K562 (cell line): ENCODE results near the gene SRC. TPM values are rescaled to one million over a fixed set of nuclear protein-coding genes. Genes with fewer than 3 reads are reported as not detected.
A peak's percentile ranks its signal among the peaks of the same experiment; 100 is the strongest.

Experiments
- CREBBP ChIP-seq: IDR thresholded peaks from one replicate; pipeline ENCODE4 v1.6.1; 2012; ENCODE audit warnings: low read depth, mild to moderate bottlenecking, control low read depth, inconsistent platforms, low read length
- PHF8 ChIP-seq: fragments of 200-600 bp; sonication (generic); IDR thresholded peaks from 2 replicates; pipeline ENCODE4 v1.6.1; 2012; ENCODE audit warnings: mixed run types, mild to moderate bottlenecking, inconsistent platforms, low read length, moderate library complexity, borderline replicate concordance
- PML ChIP-seq: IDR thresholded peaks from 2 replicates; pipeline ENCODE4 v1.6.1; 2012; ENCODE audit warnings: low read length, inconsistent platforms
- RBM39 ChIP-seq: fragments of 200-400 bp; formaldehyde crosslinking; optimal IDR thresholded peaks from 2 replicates; pipeline ENCODE3; 2018; ENCODE audit warnings: low read depth, low read length
- RCOR1 ChIP-seq, 2 experiments: IDR thresholded peaks; 2 replicates each; pipeline ENCODE4 v1.6.1; 2012; ENCODE audit warnings: low read depth in 2 of 2, low read length in 2 of 2, borderline replicate concordance in 1 of 2, improper control_type of control experiment in 1 of 2
- SAP30 ChIP-seq: fragments of 200-600 bp; sonication (generic); IDR thresholded peaks from 2 replicates; pipeline ENCODE4 v1.6.1; 2012; ENCODE audit warnings: borderline replicate concordance, low read depth, mild to moderate bottlenecking, moderate library complexity, low read length, control low read depth, inconsistent platforms; ENCODE audit not compliant: insufficient read depth, poor library complexity, severe bottlenecking
- SMAD2 ChIP-seq: fragments of 150-350 bp; IDR thresholded peaks from 2 replicates; pipeline ENCODE4 v1.6.1; 2014; ENCODE audit warnings: low read depth, mild to moderate bottlenecking, low read length
- ZFP30 ChIP-seq: fragments of 250-450 bp; sonication (Bioruptor Pico); IDR thresholded peaks from 2 replicates; pipeline ENCODE4 v1.8.0; 2022; ENCODE audit warnings: moderate library complexity, mild to moderate bottlenecking, inconsistent platforms, borderline replicate concordance
- ZNF57 ChIP-seq: fragments of 450-650 bp; formaldehyde crosslinking; IDR thresholded peaks from 2 replicates; pipeline ENCODE4 v1.4.0; 2020; ENCODE audit warnings: mild to moderate bottlenecking, moderate library complexity
- polyA plus RNA-seq, 8 experiments: library from polyadenylated mRNA; depleted of rRNA in 4 of 8; stranded (reverse) in 5 of 8; unstranded in 3 of 8; fragments of >200 nt; fragmentation: Nextera tagmentation in 2 of 8; fragmentation: Illumina TruSeq in 1 of 8; extraction: Ambion mirVana in 2 of 8; extraction: Trizol in 1 of 8; gene quantifications; 2 replicates each; pipeline versions ENCODE4 v1.2.1 to v1.2.3, GENCODE V29; 2011 to 2014; ENCODE audit warnings: inconsistent platforms in 1 of 8, missing spikeins in 1 of 8
- total RNA-seq, 7 experiments: library from RNA; depleted of rRNA in 6 of 7; stranded (reverse); fragments of >200 nt in 6 of 7; fragmentation: Illumina TruSeq in 2 of 7; extraction: Trizol in 2 of 7; gene quantifications; 2 replicates each; pipeline versions ENCODE4 v1.2.1 to v1.2.3, GENCODE V29; 2011 to 2021; ENCODE audit warnings: low replicate concordance in 1 of 7
- TF ChIP-seq, protein P1 (sequence below): fragments of 450-650 bp; IDR thresholded peaks from 2 replicates; pipeline ENCODE4 v1.7.0; 2016; ENCODE audit warnings: borderline replicate concordance
- TF ChIP-seq, protein P2 (sequence below): sonication (generic); formaldehyde crosslinking; IDR thresholded peaks from 2 replicates; pipeline ENCODE4 v1.8.0; 2022; ENCODE audit warnings: mild to moderate bottlenecking, missing genetic modification reagents
- TF ChIP-seq, protein P3 (sequence below): fragments of 150-350 bp; conservative IDR thresholded peaks from 2 replicates; pipeline ENCODE4 v1.6.1; 2014; ENCODE audit warnings: low read length
- TF ChIP-seq, protein P4 (sequence below): sonication (generic); formaldehyde crosslinking; IDR thresholded peaks from 2 replicates; pipeline ENCODE4 v1.8.0; 2022; ENCODE audit warnings: missing genetic modification reagents, mild to moderate bottlenecking, moderate library complexity, borderline replicate concordance
- TF ChIP-seq, protein P5 (sequence below): IDR thresholded peaks from 2 replicates; pipeline ENCODE4 v1.6.1; 2011; ENCODE audit not compliant: insufficient read length; ENCODE audit errors: extremely low read depth
- TF ChIP-seq, protein P6 (sequence below): fragments of 450-650 bp; conservative IDR thresholded peaks from 2 replicates; pipeline ENCODE4 v1.6.1; 2016; ENCODE audit warnings: missing genetic modification characterization, low read depth, mild to moderate bottlenecking, missing compliant biosample characterization, moderate library complexity

SRC gene
- total and polyA plus RNA-seq, 9 of the 15 experiments (the other 6 are each of a cell fraction or from before 2014, with no cell fraction given) = 0.06 to 8.5 (median 3.1) TPM

DNA sequence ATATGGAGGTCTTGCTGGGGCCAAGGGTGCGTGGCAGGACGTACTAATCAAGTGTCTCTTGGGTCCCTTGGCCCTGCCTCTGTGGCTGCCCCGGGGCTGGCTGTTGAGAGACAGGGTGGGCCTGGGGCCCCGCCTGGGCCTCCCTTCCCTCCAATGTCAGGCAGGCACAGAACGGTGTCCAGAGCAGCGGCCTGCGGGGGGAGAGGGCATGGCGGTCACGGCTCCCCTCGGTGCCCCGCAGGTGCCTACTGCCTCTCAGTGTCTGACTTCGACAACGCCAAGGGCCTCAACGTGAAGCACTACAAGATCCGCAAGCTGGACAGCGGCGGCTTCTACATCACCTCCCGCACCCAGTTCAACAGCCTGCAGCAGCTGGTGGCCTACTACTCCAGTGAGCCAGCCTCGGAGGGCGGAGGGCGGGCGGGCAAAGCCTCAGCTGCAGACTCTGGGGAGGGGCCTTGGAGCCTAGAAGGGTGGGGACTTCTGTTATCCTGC is 50.0 kb downstream of the SRC start (continued):
- TF ChIP-seq SAP30 = no peak
- TF ChIP-seq, protein P1, sequence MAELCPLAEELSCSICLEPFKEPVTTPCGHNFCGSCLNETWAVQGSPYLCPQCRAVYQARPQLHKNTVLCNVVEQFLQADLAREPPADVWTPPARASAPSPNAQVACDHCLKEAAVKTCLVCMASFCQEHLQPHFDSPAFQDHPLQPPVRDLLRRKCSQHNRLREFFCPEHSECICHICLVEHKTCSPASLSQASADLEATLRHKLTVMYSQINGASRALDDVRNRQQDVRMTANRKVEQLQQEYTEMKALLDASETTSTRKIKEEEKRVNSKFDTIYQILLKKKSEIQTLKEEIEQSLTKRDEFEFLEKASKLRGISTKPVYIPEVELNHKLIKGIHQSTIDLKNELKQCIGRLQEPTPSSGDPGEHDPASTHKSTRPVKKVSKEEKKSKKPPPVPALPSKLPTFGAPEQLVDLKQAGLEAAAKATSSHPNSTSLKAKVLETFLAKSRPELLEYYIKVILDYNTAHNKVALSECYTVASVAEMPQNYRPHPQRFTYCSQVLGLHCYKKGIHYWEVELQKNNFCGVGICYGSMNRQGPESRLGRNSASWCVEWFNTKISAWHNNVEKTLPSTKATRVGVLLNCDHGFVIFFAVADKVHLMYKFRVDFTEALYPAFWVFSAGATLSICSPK = no peak
- TF ChIP-seq, protein P2, sequence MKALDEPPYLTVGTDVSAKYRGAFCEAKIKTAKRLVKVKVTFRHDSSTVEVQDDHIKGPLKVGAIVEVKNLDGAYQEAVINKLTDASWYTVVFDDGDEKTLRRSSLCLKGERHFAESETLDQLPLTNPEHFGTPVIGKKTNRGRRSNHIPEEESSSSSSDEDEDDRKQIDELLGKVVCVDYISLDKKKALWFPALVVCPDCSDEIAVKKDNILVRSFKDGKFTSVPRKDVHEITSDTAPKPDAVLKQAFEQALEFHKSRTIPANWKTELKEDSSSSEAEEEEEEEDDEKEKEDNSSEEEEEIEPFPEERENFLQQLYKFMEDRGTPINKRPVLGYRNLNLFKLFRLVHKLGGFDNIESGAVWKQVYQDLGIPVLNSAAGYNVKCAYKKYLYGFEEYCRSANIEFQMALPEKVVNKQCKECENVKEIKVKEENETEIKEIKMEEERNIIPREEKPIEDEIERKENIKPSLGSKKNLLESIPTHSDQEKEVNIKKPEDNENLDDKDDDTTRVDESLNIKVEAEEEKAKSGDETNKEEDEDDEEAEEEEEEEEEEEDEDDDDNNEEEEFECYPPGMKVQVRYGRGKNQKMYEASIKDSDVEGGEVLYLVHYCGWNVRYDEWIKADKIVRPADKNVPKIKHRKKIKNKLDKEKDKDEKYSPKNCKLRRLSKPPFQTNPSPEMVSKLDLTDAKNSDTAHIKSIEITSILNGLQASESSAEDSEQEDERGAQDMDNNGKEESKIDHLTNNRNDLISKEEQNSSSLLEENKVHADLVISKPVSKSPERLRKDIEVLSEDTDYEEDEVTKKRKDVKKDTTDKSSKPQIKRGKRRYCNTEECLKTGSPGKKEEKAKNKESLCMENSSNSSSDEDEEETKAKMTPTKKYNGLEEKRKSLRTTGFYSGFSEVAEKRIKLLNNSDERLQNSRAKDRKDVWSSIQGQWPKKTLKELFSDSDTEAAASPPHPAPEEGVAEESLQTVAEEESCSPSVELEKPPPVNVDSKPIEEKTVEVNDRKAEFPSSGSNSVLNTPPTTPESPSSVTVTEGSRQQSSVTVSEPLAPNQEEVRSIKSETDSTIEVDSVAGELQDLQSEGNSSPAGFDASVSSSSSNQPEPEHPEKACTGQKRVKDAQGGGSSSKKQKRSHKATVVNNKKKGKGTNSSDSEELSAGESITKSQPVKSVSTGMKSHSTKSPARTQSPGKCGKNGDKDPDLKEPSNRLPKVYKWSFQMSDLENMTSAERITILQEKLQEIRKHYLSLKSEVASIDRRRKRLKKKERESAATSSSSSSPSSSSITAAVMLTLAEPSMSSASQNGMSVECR (CRISPR knock-in tag) = 0 out of 2 replicates have a peak, but pooled peaks have one; percentile 28
- no peak for TF ChIP-seq RCOR1 (IDR thresholded peaks at IDR 0.05; ENCODE audit: borderline replicate concordance in 1 of 2, low read depth in 2 of 2, low read length in 2 of 2)
- TF ChIP-seq ZFP30 = no peak
- TF ChIP-seq PHF8 = peak; percentile 10; the same call in 1 of the 2 replicates
- TF ChIP-seq, protein P3, sequence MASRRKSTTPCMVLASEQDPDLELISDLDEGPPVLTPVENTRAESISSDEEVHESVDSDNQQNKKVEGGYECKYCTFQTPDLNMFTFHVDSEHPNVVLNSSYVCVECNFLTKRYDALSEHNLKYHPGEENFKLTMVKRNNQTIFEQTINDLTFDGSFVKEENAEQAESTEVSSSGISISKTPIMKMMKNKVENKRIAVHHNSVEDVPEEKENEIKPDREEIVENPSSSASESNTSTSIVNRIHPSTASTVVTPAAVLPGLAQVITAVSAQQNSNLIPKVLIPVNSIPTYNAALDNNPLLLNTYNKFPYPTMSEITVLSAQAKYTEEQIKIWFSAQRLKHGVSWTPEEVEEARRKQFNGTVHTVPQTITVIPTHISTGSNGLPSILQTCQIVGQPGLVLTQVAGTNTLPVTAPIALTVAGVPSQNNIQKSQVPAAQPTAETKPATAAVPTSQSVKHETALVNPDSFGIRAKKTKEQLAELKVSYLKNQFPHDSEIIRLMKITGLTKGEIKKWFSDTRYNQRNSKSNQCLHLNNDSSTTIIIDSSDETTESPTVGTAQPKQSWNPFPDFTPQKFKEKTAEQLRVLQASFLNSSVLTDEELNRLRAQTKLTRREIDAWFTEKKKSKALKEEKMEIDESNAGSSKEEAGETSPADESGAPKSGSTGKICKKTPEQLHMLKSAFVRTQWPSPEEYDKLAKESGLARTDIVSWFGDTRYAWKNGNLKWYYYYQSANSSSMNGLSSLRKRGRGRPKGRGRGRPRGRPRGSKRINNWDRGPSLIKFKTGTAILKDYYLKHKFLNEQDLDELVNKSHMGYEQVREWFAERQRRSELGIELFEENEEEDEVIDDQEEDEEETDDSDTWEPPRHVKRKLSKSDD = no peak
- TF ChIP-seq, protein P4, sequence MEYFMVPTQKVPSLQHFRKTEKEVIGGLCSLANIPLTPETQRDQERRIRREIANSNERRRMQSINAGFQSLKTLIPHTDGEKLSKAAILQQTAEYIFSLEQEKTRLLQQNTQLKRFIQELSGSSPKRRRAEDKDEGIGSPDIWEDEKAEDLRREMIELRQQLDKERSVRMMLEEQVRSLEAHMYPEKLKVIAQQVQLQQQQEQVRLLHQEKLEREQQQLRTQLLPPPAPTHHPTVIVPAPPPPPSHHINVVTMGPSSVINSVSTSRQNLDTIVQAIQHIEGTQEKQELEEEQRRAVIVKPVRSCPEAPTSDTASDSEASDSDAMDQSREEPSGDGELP (CRISPR knock-in tag) = peak; percentile 47; the same call in 1 of the 2 replicates
- TF ChIP-seq SMAD2 = no peak
- TF ChIP-seq, protein P5, sequence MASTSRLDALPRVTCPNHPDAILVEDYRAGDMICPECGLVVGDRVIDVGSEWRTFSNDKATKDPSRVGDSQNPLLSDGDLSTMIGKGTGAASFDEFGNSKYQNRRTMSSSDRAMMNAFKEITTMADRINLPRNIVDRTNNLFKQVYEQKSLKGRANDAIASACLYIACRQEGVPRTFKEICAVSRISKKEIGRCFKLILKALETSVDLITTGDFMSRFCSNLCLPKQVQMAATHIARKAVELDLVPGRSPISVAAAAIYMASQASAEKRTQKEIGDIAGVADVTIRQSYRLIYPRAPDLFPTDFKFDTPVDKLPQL = no peak
- TF ChIP-seq PML = no peak
- TF ChIP-seq RBM39 = no peak
- TF ChIP-seq CREBBP = no peak
- TF ChIP-seq, protein P6, sequence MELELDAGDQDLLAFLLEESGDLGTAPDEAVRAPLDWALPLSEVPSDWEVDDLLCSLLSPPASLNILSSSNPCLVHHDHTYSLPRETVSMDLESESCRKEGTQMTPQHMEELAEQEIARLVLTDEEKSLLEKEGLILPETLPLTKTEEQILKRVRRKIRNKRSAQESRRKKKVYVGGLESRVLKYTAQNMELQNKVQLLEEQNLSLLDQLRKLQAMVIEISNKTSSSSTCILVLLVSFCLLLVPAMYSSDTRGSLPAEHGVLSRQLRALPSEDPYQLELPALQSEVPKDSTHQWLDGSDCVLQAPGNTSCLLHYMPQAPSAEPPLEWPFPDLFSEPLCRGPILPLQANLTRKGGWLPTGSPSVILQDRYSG = no peak
- no peak for TF ChIP-seq ZNF57 (CRISPR knock-in tag)
